SU-DHL-6 (cell line): ENCODE measurements around the gene ADCY6.

Experiments used
- H2AFZ ChIP-seq: fragments of 200-600 bp; sonication (generic); 2 replicates; pipeline ENCODE4 v1.6.1; 2014; ENCODE audit warnings: low read depth, mild to moderate bottlenecking, moderate library complexity, mixed read lengths, antibody characterized with exemption, low read length; ENCODE audit not compliant: severe bottlenecking
- H3F3A ChIP-seq: fragments of 200-600 bp; shearing (Covaris generic); 2 replicates; pipeline ENCODE4 v1.6.0; 2016; ENCODE audit warnings: antibody characterized with exemption, mild to moderate bottlenecking; ENCODE audit not compliant: insufficient read depth
- H3K27ac ChIP-seq: fragments of 200-600 bp; sonication (generic); 2 replicates; pipeline ENCODE4 v1.5.1; 2016; ENCODE audit warnings: low read depth, mild to moderate bottlenecking, low read length, moderate library complexity, mixed read lengths
- H3K27me3 ChIP-seq: fragments of 200-600 bp; sonication (generic), shearing (Covaris generic); 2 replicates; pipeline ENCODE4 v1.6.0; 2014; ENCODE audit warnings: mild to moderate bottlenecking, low read length
- H3K36me3 ChIP-seq: fragments of 200-600 bp; sonication (generic); 2 replicates; pipeline ENCODE4 v1.6.1; 2014; ENCODE audit warnings: mild to moderate bottlenecking, low read length, mixed read lengths
- H3K4me2 ChIP-seq: fragments of 300-600, 200-600 bp; shearing (Covaris generic), sonication (generic); 2 replicates; pipeline ENCODE4 v1.6.0; 2014; ENCODE audit warnings: low read length, low read depth, mild to moderate bottlenecking; ENCODE audit not compliant: poor library complexity, severe bottlenecking
- H3K4me3 ChIP-seq: fragments of 200-600 bp; sonication (generic); 2 replicates; pipeline ENCODE4 v1.5.1; 2014; ENCODE audit warnings: antibody characterized with exemption, low read length, mild to moderate bottlenecking, mixed read lengths; ENCODE audit not compliant: insufficient read depth, poor library complexity, severe bottlenecking
- H3K79me2 ChIP-seq: fragments of 200-600 bp; sonication (generic); 2 replicates; pipeline ENCODE4 v1.6.1; 2014; ENCODE audit warnings: mild to moderate bottlenecking, low read length, moderate library complexity; ENCODE audit not compliant: insufficient read depth
- H3K9ac ChIP-seq: fragments of 200-600 bp; sonication (generic); 2 replicates; pipeline ENCODE4 v1.7.0; 2014; ENCODE audit warnings: mild to moderate bottlenecking, low read length
- H3K9me2 ChIP-seq: fragments of 200-600 bp; sonication (generic); replicated peaks from 2 replicates; pipeline ENCODE4 v1.6.1; 2014; ENCODE audit warnings: low read length; ENCODE audit not compliant: insufficient read depth
- H3K9me3 ChIP-seq: fragments of 200-600 bp; sonication (generic); 2 replicates; pipeline ENCODE4 v1.6.1; 2014; ENCODE audit warnings: low read length, mixed read lengths; ENCODE audit not compliant: insufficient read depth
- H4K20me1 ChIP-seq: fragments of 200-600 bp; sonication (generic); 2 replicates; pipeline ENCODE4 v1.6.1; 2014; ENCODE audit warnings: low read depth, mild to moderate bottlenecking, antibody characterized with exemption, low read length, moderate library complexity, mixed read lengths
- CTCF ChIP-seq: fragments of 200-600 bp; sonication (generic); IDR thresholded peaks from one replicate; pipeline ENCODE4 v1.5.1; 2017; ENCODE audit warnings: antibody characterized with exemption, mild to moderate bottlenecking, low read length, moderate library complexity; ENCODE audit not compliant: insufficient read depth, poor library complexity, severe bottlenecking
- EZH2phosphoT487 ChIP-seq: fragments of 200-600 bp; sonication (generic), shearing (Covaris generic); conservative IDR thresholded peaks from 2 replicates; pipeline ENCODE4 v1.6.1; 2018; ENCODE audit warnings: mild to moderate bottlenecking, antibody characterized with exemption, low read length, moderate library complexity, mixed read lengths

ADCY6 gene

GRCh38 chr12:48827513-48828096 is 38.7 kb upstream of the ADCY6 start:
- no peak overlapping the region for H2AFZ ChIP-seq
- H3F3A ChIP-seq = no peaks in the 10 kb centered on the region
- TF ChIP-seq EZH2phosphoT487 = no peak
- TF ChIP-seq CTCF = no peak
- H3K79me2 ChIP-seq = no peaks in the 10 kb centered on the region
- no peak overlapping the region for H3K27ac ChIP-seq
- no peak overlapping the region for H3K4me2 ChIP-seq
- no peak overlapping the region for H3K4me3 ChIP-seq
- peaks cover 4% of the 10 kb centered on the region; the same call in 1 of the 2 replicates for H3K36me3 ChIP-seq
- H3K9ac ChIP-seq = no peak overlapping the region
- no peaks in the 10 kb centered on the region for H3K9me2 ChIP-seq
- no peaks in the 10 kb centered on the region; the same call in 1 of the 2 replicates for H4K20me1 ChIP-seq
- H3K27me3 ChIP-seq = no peaks in the 10 kb centered on the region
- no peaks in the 10 kb centered on the region for H3K9me3 ChIP-seq

GRCh38 chr12:48827026-48827425 is 38.1 kb upstream of the ADCY6 start:
- H3K4me2 ChIP-seq = no peak overlapping the region
- H3K27me3 ChIP-seq = no peaks in the 10 kb centered on the region
- H3K9ac ChIP-seq = no peak overlapping the region
- TF ChIP-seq EZH2phosphoT487 = no peak
- TF ChIP-seq CTCF = no peak
- H3K9me2 ChIP-seq = no peaks in the 10 kb centered on the region
- H2AFZ ChIP-seq = no peak overlapping the region
- no peaks in the 10 kb centered on the region; the same call in 1 of the 2 replicates for H4K20me1 ChIP-seq
- no peaks in the 10 kb centered on the region; the same call in 1 of the 2 replicates for H3K36me3 ChIP-seq
- H3F3A ChIP-seq = no peaks in the 10 kb centered on the region
- H3K79me2 ChIP-seq = no peaks in the 10 kb centered on the region
- H3K27ac ChIP-seq = no peak overlapping the region
- no peak overlapping the region for H3K4me3 ChIP-seq
- no peaks in the 10 kb centered on the region for H3K9me3 ChIP-seq

- Histone ChIP-seq H3K9me3 (no peaks in the 10 kb centered on the region), H3K9ac (no peak overlapping the region), H3K27me3 (no peaks in the 10 kb centered on the region), H3K79me2 (no peaks in the 10 kb centered on the region), H3K27ac (no peak overlapping the region), H3K4me3 (no peak overlapping the region), H3F3A (no peaks in the 10 kb centered on the region), H3K36me3 (no peaks in the 10 kb centered on the region; the same call in 1 of the 2 replicates), H3K9me2 (no peaks in the 10 kb centered on the region), H2AFZ (no peak overlapping the region), H3K4me2 (no peak overlapping the region), H4K20me1 (no peaks in the 10 kb centered on the region; the same call in 1 of the 2 replicates)
- TF ChIP-seq EZH2phosphoT487 (no peak), CTCF (no peak)
These were observed 37.4 kb upstream of the ADCY6 start for GRCh38 chr12:48826209-48826855.
